RWPE1 (cell line): ENCODE results near the gene PRODH2.
A peak's percentile ranks its signal among the peaks of the same experiment; 100 is the strongest.

Experiments used
- CTCF ChIA-PET: fragments of 350-600 bp; sonication (Branson Sonifier 250); formaldehyde crosslinking; extraction: SDS; loops from one replicate; lab custom pipeline; 2021; lab: Yijun Ruan, JAX
- POLR2A ChIA-PET: fragments of 400-600 bp; formaldehyde crosslinking; extraction: SDS; loops from one replicate; lab custom pipeline; 2020; ENCODE audit warnings: antibody characterized with exemption; ENCODE audit not compliant: low non-redundant PET; lab: Yijun Ruan, JAX
- DNase-seq: peaks from one replicate; pipeline ENCODE4 v3.0.0; 2012; ENCODE audit warnings: low spot score
- H3K27ac ChIP-seq: fragments of 450-650 bp; 2 replicates; pipeline ENCODE4 v1.5.1; 2017
- TF ChIP-seq, protein P1 (sequence below): fragments of 450-650 bp; conservative IDR thresholded peaks from 2 replicates; pipeline ENCODE4 v1.5.1; 2017; ENCODE audit warnings: low read depth, mild to moderate bottlenecking

Gene PRODH2

DNA sequence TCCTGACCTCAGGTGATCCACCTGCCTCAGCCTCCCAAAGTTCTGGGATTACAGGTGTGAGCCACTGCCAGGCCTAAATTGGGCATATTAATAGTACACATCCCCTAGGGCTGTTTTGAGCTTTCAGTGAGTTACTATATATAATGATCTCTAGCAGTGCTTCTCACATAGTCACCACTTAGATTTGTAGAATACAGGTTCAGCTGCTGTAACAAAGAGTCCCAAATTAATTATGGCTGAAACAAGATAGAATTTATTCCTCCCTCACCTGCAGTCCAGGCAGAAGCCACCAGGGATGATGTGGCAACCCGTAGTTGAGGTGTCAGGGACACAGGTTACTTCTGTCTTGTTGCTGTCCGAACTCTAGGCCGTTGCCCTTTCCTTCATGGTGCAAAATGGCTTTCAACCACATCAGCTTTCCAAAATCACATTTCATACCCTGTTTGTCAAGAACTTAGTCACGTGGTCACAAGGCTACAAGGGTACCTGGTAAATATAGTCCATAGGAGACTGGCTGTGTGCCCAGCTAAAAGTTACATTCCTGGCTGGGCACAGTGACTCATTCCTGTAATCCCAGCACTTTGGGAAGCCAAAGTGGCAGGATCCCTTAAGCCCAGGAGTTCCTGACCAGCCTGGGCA lies 51.8 kb downstream of the PRODH2 start:
- ChIA-PET POLR2A (no interaction called here), CTCF (no interaction called here)
- H3K27ac ChIP-seq: peak overlapping the region; percentile 32
- DNase-seq: no peak
- TF ChIP-seq, protein P1, sequence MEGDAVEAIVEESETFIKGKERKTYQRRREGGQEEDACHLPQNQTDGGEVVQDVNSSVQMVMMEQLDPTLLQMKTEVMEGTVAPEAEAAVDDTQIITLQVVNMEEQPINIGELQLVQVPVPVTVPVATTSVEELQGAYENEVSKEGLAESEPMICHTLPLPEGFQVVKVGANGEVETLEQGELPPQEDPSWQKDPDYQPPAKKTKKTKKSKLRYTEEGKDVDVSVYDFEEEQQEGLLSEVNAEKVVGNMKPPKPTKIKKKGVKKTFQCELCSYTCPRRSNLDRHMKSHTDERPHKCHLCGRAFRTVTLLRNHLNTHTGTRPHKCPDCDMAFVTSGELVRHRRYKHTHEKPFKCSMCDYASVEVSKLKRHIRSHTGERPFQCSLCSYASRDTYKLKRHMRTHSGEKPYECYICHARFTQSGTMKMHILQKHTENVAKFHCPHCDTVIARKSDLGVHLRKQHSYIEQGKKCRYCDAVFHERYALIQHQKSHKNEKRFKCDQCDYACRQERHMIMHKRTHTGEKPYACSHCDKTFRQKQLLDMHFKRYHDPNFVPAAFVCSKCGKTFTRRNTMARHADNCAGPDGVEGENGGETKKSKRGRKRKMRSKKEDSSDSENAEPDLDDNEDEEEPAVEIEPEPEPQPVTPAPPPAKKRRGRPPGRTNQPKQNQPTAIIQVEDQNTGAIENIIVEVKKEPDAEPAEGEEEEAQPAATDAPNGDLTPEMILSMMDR: no peak

DNA sequence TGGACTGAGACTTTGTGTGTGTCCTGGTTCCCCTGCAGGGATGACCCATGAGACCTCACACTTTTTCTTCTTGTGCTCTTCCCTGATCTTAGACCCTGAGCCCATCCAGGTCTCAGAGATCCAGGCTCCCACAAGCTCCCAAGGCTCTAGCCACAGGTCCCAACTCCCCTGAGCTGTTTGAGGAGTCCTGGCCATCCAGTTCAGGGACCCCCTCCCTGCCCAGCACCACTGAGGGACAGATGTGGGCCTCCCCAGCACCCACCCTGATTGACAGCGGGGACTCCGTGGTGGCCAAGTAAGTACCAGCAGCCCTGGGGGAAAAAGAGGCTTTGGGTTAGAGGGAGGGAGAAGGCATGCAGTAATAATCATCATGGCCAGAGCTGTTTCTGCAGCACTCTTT lies 52.9 kb downstream of the PRODH2 start:
- ChIA-PET CTCF (no interaction called here), POLR2A (no interaction called here)
- DNase-seq: no peak
- peak overlapping the region; percentile 98 for H3K27ac ChIP-seq
- TF ChIP-seq, protein P1: no peak

DNA sequence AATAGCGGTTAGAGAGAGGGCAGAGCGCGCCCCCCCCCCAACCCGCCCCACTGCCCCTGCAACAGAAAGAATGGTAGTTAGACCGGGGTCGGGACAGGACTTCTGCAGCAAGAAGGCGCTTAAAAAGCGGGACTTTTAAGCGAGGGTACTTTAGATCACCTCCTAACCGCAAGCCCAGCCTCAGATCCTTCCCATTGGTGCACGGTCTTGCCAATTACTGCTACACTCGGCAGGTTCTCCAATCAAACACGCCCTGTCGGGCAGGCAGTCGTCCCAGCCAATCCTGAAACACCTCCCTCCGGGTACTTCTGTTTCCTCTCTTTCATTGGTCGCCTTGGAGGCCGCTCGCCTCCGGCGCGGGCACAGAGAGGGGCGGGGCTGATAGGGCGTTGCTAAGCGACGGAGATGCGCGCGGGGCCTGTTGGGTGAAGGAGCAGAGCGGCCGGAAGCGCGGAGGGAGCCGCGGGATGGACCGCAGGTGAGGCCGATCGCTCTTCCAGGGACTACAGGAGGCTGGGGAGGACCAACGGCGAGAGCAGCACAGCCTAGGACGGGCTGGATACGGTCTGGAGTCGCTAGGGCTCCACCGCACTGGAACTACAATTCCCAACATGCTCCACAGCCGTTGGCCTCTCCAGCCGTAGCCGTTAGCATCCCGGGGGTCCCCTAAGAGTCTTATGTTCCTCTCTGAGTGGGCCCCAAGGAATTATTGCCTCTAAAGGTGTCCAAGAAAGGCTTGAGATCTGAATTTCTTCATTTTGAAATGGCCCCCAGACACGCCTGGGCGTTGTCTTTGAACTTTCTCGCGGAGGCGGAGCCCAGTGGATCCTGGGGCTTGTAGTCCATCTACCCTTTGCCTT lies 54.7 kb downstream of the PRODH2 start, which contains the start of gene PROSER3:
PROSER3 (plus strand) TSS at position 428 of the 860 bp plus-strand sequence; CDS start at position 468, 40 bp downstream.
- ChIA-PET CTCF (no interaction called here), POLR2A (interaction anchor here (0.8 kb wide), 1 partner anchor 10 kb away, joined by 3 read pairs; the partner anchor contains the start of gene LIN37)
- DNase-seq: peak; percentile 99
- TF ChIP-seq, protein P1: no peak
- peak within 1 kb of the TSS; percentile 98 for H3K27ac ChIP-seq

DNA sequence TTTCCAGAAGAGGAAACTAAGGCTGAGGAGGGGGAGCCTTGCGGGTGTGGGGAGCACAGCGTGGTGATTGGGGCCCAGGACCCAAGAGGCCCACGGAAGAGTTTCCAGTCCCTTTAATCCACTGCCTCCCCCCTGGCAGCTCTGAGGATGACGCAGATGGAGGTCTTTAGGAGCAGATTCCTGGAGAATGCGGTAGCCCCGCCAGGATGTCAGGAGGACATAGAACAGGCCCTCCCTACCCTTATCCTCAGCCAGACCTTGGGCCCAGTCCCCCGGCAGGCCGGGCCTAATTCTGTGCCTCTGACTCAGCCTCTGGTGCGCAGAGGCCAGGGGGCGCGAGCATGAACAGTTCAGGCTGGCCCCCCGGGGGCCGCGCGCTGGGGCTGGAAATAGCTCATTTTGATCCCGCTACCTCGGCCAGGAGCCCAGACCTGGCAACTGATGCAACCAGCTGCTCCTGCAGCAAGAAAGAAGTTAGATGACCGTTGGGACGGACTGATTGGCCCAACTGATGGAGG lies 55.4 kb downstream of the PRODH2 start:
- POLR2A ChIA-PET: interaction anchor here (0.8 kb wide), 1 partner anchor 9 kb away, joined by 4 read pairs; the partner anchor contains the start of gene LIN37
- CTCF ChIA-PET: no interaction called here
- TF ChIP-seq, protein P1: no peak
- no peak for DNase-seq
- H3K27ac ChIP-seq: peak overlapping the region; percentile 98

DNA sequence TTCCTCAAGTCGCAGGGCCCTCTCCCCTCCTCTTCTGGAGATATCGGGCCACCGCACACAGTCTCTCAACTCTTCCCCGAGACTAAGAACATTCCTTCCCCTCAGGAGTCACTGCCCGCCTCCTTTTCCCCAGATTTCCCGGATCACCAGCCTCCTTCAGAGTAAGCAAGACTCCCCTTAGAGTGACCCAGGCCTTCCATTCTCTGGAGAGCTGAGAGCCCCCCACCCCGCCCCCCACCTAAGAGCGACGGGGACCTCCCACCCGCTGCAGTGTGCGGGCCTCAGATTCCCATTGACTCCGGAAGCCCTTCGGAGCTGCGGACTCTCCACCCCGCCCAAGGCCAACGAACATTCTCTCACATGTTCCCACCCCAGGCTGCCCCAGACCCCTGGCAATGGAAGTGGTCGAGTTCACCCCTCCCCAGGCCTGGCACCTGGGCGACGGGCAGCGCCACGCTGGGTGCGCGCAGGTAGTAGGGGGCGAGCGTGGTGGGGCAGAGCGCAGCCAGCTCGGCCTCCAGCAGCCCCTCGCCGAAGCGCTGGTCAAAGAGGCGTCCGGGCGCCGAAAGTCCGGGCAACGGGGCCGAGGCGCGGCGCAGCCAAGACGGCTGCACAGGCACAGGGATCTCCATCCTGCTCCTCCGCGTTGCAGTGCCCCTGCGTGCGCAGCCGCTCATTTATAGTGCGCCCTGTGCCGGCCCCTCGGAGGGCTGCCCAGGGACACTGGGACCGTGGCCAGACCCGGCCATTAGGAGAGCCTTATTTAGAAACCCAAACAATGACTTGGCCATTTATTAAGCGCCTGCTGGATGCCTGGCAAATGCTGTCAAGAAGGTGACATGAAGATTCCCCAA lies 56.0 kb downstream of the PRODH2 start, which contains the start of gene HSPB6:
HSPB6 (minus strand) TSS at position 653 of the 854 bp plus-strand sequence; CDS start at position 632, 21 bp downstream.
- H3K27ac ChIP-seq: peak within 1 kb of the TSS; percentile 98
- TF ChIP-seq, protein P1: no peak
- POLR2A ChIA-PET: interaction anchor here (0.8 kb wide), 1 partner anchor 8 kb away, joined by 4 read pairs; the partner anchor contains the start of gene LIN37
- CTCF ChIA-PET: no interaction called here
- DNase-seq: no peak
